Fibroblast of the aortic adventitia (primary cell): ENCODE results near the gene DEPDC1B. TPM values are rescaled to one million over a fixed set of nuclear protein-coding genes. Genes with fewer than 3 reads are reported as not detected.

Experiments used
- DNase-seq: peaks from one replicate; pipeline ENCODE4 v3.0.0-alpha.2; 2010; ENCODE audit warnings: low read depth
- H3K4me3 ChIP-seq: 2 replicates; pipeline ENCODE4 v1.5.1; 2011; ENCODE audit warnings: low read depth, mild to moderate bottlenecking, control low read depth, low read length, moderate library complexity
- total RNA-seq: library from RNA; depleted of rRNA; stranded (reverse); fragments of >200 nt; gene quantifications from 2 replicates; pipeline ENCODE4 v1.2.3, GENCODE V29; 2012; ENCODE audit warnings: low replicate concordance
- TF ChIP-seq, protein P1 (sequence below): IDR thresholded peaks from 2 replicates; pipeline ENCODE4 v1.5.1; 2011; ENCODE audit warnings: mild to moderate bottlenecking, low read length, control low read depth, inconsistent platforms; ENCODE audit not compliant: insufficient read depth

DEPDC1B gene
- total RNA-seq, 1 donor = 8.0 TPM

DNA sequence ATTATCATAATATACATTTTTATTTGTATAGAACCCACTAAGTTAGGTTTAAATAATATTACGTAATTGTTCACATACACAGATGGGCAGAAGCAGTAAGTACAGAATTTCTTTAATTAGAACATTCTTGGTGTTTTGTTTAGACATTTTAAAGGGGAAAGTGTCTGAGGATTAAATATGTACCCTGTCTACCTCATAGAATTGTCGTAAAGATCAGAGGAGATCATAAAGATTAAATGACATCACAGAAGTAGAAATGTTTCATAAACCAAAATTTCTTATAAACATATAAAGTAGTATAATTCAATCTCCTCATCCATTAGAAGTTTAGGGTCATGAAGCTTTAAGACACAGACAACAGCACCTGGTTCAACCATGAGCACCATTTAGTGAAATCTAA lies 20.1 kb downstream of the DEPDC1B start:
- H3K4me3 ChIP-seq = no peak overlapping the region
- TF ChIP-seq, protein P1, sequence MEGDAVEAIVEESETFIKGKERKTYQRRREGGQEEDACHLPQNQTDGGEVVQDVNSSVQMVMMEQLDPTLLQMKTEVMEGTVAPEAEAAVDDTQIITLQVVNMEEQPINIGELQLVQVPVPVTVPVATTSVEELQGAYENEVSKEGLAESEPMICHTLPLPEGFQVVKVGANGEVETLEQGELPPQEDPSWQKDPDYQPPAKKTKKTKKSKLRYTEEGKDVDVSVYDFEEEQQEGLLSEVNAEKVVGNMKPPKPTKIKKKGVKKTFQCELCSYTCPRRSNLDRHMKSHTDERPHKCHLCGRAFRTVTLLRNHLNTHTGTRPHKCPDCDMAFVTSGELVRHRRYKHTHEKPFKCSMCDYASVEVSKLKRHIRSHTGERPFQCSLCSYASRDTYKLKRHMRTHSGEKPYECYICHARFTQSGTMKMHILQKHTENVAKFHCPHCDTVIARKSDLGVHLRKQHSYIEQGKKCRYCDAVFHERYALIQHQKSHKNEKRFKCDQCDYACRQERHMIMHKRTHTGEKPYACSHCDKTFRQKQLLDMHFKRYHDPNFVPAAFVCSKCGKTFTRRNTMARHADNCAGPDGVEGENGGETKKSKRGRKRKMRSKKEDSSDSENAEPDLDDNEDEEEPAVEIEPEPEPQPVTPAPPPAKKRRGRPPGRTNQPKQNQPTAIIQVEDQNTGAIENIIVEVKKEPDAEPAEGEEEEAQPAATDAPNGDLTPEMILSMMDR = no peak
- no peak for DNase-seq

- TF ChIP-seq, protein P1 = peak; percentile 54
- no peak overlapping the region for H3K4me3 ChIP-seq
- peak; percentile 80 for DNase-seq
These were observed 21.9 kb downstream of the DEPDC1B start for GRCh38 chr5:60677850-60678664.

DNA sequence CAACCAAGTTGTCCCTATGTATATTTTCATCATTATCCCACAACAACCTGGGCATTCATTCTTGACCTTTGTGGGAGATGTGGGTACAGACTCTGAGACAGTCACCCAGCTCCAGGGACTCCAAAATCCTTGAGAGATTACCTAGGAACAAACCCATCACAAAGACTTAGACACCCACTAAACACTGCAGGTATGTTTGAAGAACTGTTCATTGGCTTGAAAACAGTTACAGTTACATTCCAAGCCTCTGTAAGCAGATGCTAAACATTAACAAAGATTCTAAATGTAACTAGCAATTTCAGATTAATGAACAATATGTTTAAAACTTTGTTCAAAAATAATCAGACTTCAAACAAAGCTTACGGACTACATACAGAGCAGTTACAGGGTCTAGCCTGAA lies 24.7 kb downstream of the DEPDC1B start:
- TF ChIP-seq, protein P1 = no peak
- DNase-seq = no peak
- no peak overlapping the region for H3K4me3 ChIP-seq

DNA sequence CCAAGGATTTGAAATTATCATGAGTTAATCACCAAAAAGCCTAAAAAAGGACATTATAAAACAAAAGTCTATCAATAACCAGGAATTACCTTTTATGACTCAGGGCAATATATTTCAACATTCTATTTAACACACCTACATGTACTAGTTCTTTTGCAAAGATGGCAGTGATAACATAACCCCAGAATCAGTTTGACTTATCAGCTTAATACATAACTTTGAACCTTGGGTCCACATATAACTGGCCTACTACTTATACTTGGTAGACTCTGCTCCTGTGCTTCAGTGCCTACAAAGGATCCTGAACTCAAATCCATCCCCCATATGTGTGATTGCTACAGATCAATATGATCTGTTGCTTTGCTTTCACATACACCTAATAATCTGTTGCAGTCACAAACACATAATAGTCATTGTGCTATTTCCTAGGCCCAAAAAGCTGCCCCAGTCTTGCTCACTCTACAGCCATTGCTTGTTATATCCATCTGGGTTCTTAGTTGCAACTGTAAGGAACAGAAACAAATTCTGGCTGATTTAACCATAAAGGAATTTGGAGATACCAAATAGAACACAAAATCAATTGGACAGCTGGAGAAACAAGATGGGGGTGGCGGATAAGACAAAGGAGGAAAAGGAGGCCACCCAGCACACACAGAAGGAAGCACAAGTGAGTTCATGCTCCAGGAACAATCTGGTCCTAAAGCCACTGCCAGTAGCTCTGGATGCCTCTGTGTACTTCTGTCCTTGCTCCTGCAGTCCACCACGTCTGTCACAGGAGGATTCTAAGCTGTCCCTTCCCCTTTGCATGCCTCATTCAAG lies 25.5 kb downstream of the DEPDC1B start:
- DNase-seq = no peak
- H3K4me3 ChIP-seq = no peak overlapping the region
- TF ChIP-seq, protein P1 = no peak

- TF ChIP-seq, protein P1 = no peak
- no peak overlapping the region for H3K4me3 ChIP-seq
- no peak for DNase-seq
These were observed 26.6 kb downstream of the DEPDC1B start for GRCh38 chr5:60673334-60673733.

- DNase-seq = no peak
- no peak overlapping the region for H3K4me3 ChIP-seq
- TF ChIP-seq, protein P1 = no peak
These were observed 27.2 kb downstream of the DEPDC1B start for GRCh38 chr5:60672693-60673264.
